AG10803 (cell line): Measurements from ENCODE around the gene XXYLT1.
"Not testable (repeated sequence)": the region's sequence is repeated elsewhere in the genome, so short reads cannot be mapped to it uniquely, and the experiment has no call there.

Experiments
- DNase-seq: peaks from one replicate; pipeline ENCODE4 v3.0.0; 2010; ENCODE audit warnings: low read depth
- H3K4me3 ChIP-seq: 2 replicates; pipeline ENCODE4 v1.5.1; 2011; ENCODE audit warnings: mild to moderate bottlenecking, low read length, control low read depth
- CTCF ChIP-seq: conservative IDR thresholded peaks from 2 replicates; pipeline ENCODE4 v1.5.1; 2011; ENCODE audit warnings: mild to moderate bottlenecking, low read length, control low read depth, inconsistent platforms

Gene XXYLT1

GRCh38 chr3:195236801-195237570 lies 34.0 kb downstream of the XXYLT1 start:
- H3K4me3 ChIP-seq = no peak overlapping the region
- no peak for DNase-seq
- TF ChIP-seq CTCF = no peak

- no peak overlapping the region for H3K4me3 ChIP-seq
- DNase-seq = no peak
- no peak for TF ChIP-seq CTCF
Observed at GRCh38 chr3:195236076-195236798, 34.7 kb downstream of the XXYLT1 start.

- H3K4me3 ChIP-seq = no peak overlapping the region
- DNase-seq = no peak
- no peak for TF ChIP-seq CTCF
Observed at GRCh38 chr3:195230244-195230643, 40.7 kb downstream of the XXYLT1 start.

GRCh38 chr3:195228886-195229285 lies 42.1 kb downstream of the XXYLT1 start:
- not testable (repeated sequence) for H3K4me3 ChIP-seq, DNase-seq

GRCh38 chr3:195227871-195228270 lies 43.1 kb downstream of the XXYLT1 start:
- TF ChIP-seq CTCF = no peak
- no peak overlapping the region for H3K4me3 ChIP-seq
- no peak for DNase-seq

GRCh38 chr3:195226900-195227447 lies 44.0 kb downstream of the XXYLT1 start:
- peak; percentile 49 for TF ChIP-seq CTCF
- no peak overlapping the region for H3K4me3 ChIP-seq
- no peak for DNase-seq

- H3K4me3 ChIP-seq = no peak overlapping the region
- no peak for DNase-seq
- no peak for TF ChIP-seq CTCF
Observed at GRCh38 chr3:195226445-195226844, 44.5 kb downstream of the XXYLT1 start.
